SIG-M5 treated with dmso at 0.1 percent for 504 hours (cell line): Measurements from ENCODE around the gene ACOT11.

ENCODE experiments used
- DNase-seq: peaks from one replicate; lab custom pipeline; 2025; ENCODE audit not compliant: unreplicated experiment; lab: John Stamatoyannopoulos, UW

Gene ACOT11

DNA sequence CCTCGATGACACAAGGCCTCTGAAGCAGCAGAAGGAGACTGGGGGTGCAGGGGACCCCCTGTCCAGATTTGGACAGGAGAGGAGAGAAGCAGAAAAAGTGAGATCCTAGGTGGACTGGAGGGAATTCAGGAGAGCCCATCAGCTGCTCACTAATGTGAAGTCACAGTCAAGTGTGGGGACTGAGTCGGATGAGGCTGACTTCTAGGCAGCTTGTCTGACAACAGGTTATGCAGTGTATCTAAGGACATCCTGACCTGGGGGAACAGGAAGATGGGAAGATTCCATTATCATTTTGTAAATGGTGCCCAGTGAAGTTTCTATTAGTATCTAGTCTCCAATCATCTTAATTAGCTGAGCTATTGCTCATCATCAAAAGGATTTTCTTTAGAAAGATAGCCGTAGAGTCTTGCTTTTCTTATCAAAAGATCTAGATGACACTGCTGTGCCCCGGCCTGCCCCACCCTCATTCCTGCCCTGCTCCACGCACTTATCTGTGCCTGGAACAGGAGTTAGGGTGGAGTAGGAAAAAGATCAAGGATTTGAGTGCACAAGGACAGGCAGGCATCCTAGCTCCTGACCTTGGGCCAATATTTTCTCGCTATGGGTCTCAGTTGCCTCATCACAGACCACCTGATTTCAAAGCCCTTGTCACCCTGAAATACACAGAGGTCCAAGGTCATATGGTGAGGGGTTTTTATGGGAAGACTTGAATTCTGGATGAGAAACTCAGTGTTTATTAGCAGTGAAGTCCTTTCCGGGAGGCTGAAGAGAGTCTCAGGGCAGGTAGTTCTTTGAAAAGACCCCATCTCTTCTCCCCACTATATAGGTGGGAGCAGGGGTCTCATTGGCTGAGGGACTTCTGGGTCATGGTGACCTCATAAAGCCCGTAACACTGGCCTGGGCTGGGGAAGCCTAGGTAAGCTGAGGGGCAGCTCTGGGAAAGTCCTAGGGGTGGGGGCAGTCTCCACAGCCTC is 93.1 kb downstream of the ACOT11 start, which contains the start of gene MROH7:
MROH7 (plus strand) TSS at position 924 of the 974 bp plus-strand sequence. CDS start 11,141 bp downstream, outside the sequence.
- no peak for DNase-seq

DNA sequence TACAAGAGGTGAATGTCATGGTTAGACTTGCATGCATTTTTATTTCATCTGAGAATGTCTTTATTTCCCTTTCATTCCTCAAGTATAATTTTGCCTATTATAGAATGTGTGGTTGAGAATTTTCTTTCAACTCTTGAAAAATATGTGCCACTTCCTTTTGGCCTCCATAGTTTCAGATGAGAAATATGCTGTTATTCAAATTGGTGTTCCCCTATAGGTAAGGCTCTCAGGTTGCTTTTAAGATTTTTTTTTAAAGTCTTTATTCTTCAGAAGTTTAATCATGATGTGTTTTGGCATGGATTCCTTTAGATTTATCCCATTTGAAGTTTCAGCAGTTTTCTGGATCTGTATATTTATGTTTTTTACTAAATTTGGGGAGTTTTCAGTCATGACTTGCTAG is 95.7 kb downstream of the ACOT11 start:
- no peak for DNase-seq

- DNase-seq = no peak
Observed at GRCh38 chr1:54645806-54646676, 98.0 kb downstream of the ACOT11 start.

- no peak for DNase-seq
Observed at GRCh38 chr1:54649130-54649898, 101.3 kb downstream of the ACOT11 start.

DNA sequence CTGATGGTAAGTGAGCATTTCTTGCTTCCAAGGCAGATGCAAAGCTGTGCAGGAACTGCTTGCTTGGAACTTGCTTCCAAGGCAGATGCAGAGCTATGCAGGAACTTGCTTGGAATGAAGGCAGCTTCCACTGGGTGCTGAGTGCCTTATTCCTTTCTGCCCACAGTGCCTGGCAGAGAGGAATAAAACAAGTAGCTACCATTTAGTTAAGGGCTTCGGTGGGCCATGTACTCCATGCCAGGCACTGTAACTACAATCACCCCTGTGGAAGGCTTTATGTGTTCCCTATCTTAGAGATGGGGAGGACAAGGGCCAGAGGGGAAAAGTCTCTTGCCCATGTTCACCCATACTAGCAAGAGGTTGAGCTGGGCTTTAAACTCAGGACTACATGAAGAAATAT is 101.9 kb downstream of the ACOT11 start:
- DNase-seq = no peak

DNA sequence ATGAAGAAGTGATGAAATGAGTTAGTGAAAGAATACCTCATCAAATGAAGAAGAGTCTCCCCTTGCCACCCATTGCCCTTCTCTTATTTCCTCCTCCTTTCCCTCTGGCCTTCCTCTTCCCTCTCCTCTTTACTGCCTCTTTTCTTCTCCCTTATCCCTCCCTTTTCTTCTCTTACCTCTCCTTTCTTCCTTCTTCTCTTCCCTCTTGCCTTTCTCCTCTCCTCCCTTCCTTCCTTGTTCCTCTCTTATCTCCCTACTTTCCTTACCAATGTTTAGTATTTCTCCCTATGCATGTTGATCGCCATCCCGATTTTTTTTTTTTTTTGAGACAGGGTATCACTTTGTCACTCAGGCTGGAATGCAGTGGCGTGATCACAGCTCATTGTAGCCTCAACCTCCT is 102.4 kb downstream of the ACOT11 start:
- DNase-seq = no peak

DNA sequence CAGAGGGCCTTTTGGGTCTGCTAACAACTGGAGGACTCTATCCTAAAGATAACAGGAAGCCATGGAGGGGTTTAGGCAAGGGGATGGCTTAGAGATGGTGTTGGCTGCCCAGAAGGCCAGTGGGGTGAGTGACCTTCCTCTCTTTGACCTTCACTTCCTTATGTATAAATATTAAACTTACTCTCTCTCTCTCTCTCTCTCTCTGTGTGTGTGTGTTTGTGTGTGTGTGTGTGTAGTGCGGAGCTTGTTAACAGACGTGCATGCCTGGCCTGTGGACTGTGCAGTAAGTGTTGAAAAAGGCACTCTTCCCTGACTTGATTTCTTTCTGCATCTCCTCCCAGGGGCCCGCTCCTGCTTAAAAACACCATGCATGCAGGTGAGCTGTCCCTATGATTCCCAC is 103.6 kb downstream of the ACOT11 start:
- no peak for DNase-seq

DNA sequence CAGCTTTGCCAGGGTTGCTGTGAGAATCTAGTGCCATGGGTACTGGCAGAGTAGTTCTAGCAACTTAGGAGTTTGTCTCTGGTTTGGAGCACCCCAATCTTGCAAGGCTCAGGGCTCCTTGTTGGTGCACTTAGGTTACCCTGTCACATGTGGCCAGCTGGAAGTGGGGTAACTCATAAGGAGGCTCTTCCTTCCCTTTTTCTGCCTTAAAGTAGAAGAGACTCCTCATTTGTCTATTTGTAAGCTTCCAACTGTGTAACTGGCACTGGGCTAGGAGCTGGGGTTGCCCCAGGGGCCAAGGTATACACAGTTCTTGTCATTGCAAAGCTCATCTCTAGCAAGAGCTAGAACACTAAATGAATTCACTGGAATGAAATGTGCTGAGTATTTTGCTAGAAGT is 104.1 kb downstream of the ACOT11 start:
- peak; percentile 47 for DNase-seq

GRCh38 chr1:54653036-54653435 is 105.0 kb downstream of the ACOT11 start:
- no peak for DNase-seq

- DNase-seq = no peak
Observed at GRCh38 chr1:54658164-54658913, 110.3 kb downstream of the ACOT11 start.
